DMS53 (cell line): ENCODE results near the gene KIF27.
"Not testable (repeated sequence)": the region's sequence is repeated elsewhere in the genome, so short reads cannot be mapped to it uniquely, and the experiment has no call there.

Experiments
- DNase-seq: peaks from one replicate; lab custom pipeline; 2025; lab: John Stamatoyannopoulos, UW

KIF27 gene

DNA sequence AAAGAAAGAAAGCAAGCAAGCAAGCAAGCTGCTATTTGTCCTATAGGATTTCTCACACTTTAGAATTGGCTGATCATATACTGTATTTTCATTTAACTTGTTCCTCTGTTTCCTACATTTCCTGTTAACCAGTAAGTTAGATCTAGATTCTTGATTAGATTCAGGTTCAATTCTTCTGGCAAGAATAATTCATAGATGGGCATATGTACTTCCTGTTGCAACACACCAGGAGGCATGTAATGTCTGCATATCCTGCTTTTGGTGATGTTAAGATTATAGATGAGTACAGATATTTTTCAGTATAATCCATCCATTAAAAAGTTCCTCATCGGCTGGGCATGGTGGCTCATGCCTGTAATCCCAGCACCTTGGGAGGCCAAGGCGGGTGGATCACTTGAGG is 10.8 kb upstream of the KIF27 start:
- DNase-seq: no peak

DNA sequence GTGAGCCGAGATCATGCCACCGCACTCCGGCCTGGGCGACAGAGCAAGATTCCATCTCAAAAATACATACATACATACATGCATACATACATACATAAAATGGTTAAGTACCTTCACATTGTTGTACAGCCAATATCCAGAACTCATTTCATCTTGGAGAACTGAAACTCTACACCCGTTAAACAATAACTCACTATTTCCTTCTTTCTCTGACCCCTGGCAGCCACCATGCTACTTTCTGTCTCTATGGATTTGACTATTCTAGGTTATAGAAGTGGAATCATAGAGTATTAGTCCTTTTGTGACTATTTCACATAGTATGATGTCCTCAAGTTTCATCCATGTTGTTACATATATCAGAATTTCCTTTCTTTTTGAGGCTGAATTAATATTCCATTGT is 9.6 kb upstream of the KIF27 start:
- no peak for DNase-seq

DNA sequence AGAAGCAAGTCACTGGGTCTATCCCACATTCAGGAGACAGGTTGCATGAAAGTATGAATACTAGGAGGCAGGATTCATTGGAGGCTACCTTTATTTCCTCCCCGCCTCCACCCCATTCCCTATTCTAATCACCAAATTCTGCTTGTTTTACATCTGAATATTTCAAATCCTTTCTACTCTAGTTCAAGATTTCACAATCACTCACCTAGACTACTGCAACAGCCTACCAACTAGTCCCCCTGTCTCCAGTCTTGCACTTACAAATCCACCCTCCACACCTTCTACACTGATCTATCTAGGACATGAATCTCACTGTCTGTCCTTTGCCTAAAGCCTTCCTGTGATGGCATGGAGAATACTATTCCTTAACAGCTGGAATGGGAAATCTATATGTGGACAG is 6.4 kb upstream of the KIF27 start:
- DNase-seq: no peak

DNA sequence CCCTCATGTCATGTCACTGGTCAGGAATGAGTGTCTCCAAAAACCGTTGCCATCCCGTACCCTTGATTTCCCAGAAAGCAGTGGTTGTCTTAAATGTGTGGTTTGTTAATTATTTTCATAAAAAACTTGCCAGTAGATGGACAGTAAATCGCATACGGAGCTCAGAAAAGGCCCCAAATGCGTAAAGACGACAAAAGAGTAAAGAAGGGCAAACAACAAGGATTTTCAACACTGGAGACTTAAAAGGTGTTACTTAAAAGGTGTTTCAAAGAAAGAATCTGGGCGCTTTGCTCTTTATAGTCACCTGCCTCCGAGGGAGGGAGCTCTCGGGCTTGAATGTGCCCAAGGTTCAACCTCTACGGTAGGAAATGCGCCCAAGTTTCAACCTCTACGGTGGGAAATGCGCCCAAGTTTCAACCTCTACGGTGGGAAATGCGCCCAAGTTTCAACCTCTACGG is 734 bp downstream of the KIF27 start:
- DNase-seq: peak; percentile 79

DNA sequence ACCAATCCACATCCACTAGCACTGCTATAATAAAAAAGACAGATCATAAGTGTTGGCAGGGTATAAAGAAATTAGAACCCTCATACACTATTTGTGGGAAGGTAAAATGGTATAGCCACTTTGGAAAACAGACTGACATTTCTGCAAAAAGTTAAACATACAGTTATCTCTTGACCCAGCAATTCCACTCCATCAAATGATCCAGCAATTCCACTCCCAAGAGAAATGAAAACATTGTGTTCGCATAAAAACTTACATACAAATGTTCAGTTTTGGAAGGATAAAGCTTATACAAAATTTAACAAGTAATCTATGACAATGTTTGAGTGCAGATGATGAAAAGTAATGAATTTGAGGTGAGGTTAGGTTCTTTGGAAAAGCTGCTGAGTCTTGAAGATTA is 2.1 kb downstream of the KIF27 start:
- no peak for DNase-seq

DNA sequence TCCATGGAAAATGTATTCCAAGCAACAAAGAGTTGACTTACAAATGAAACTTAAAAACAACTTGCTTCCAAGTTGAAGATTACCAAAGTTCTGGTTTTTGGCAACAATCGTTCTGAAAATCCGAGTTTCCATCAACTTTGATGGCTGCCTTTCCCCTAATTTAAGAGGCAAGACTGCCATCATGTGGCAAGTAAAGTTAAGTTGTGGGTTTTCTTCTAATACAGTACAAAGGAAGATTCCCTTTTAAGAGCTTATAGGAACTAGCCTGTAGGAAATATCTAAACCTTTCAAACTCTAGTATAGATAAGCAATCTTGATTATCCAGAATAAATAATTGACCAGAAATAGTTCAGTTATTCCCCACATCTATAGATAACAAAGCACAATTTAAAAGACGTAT is 9.0 kb downstream of the KIF27 start:
- peak; percentile 39 for DNase-seq

DNA sequence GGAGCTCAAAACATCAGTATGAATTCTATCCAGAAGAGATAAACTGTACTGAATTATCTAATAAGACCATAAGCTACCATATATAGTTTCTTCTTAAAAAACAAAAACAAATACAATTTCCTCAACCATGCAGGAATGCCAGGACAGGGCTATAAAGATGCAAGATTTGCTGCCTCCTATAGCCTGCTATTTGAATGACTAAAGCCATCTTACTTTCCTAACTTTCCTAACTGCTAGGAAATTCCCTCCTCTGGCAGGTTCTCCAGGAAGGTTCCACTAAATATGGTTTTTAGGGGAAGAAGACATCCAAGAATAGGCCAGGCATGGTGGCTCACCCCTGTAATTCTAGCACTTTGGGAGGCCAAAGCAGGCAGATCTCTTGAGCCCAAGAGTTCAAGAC is 15.1 kb downstream of the KIF27 start:
- DNase-seq: no peak

DNA sequence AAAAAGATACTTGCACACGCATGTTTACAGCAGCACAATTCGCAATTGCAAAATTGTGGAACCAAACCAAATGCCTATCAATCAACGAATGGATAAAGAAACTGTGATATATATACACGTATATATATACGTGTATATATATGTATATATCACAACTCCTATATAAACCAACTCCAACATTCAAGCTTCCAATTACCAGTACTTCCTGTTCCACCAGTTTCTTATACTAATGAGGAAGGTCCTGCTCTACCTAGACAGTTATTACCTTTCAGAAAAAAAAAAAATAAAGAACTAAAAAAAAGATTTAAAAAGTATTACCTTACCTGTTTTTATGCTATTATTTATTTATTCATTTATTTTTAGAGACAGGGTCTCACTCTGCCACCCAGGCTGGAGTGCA is 20.6 kb downstream of the KIF27 start:
- DNase-seq: peak; percentile 8

DNA sequence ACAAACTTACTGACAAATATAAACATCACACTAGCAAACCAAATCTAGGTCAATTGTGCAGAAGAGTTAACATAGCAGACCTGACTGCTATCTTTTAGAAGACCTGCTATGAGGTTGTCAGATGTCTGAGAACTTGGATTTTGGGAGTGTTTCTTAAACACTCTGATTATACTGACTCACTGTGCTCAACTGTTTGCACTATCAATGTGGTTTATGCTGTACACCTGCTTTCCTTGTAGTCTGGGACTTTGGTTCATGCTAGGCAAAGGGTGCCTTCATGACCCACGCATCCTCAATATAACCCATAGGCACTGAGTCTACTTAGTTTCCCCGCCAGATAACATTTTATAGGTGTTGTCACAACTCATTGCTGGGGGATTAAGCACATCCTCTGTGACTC is 26.9 kb downstream of the KIF27 start:
- not testable (repeated sequence) for DNase-seq

DNA sequence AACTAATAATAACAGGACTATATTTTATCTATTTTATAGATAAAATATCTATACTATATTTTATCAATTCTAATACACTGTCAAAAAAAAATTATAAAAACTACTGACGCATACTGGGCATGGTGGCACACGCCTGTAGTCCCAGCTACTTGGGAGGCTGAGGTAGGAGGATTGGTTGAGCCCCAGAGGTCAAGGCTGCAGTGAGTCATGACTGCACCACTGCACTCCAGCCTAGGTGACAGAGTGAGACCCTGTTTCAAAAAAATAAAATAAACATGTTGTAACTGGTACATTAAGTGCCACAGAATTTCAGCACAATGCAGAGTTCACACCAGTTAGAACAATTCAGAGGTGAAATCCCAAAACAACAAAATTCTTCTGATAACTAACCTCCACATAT is 34.7 kb downstream of the KIF27 start:
- not testable (repeated sequence) for DNase-seq

DNA sequence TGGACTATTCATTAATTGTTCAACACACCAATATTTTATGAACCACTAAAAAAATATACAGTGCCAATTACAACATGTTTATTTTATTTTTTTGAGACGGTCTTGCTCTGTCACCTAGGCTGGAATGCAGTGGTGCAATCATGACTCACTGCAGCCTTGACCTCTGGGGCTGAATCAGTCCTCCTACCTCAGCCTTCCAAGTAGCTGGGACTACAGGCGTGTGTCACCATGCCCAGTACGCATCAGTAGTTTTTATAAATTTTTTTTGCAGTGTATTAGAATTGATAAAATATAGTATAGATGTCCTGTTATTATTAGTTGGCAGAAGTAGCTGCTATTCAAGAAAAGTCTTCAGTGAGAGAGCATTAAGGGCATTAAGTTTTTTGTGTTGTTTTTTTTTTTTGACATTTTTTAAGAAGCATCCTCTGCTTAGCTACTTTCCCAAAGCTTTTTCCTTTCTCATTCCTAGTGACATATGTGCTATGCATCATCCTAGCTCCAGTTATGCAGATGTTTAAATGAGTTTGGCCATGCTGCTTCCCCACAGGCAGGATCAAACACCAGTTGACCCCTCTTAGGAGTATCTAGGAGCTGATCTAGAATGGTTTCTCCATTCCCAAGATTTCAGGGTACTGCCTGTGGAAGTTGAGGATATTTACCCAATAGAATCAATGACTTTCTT is 35.5 kb downstream of the KIF27 start:
- not testable (repeated sequence) for DNase-seq

DNA sequence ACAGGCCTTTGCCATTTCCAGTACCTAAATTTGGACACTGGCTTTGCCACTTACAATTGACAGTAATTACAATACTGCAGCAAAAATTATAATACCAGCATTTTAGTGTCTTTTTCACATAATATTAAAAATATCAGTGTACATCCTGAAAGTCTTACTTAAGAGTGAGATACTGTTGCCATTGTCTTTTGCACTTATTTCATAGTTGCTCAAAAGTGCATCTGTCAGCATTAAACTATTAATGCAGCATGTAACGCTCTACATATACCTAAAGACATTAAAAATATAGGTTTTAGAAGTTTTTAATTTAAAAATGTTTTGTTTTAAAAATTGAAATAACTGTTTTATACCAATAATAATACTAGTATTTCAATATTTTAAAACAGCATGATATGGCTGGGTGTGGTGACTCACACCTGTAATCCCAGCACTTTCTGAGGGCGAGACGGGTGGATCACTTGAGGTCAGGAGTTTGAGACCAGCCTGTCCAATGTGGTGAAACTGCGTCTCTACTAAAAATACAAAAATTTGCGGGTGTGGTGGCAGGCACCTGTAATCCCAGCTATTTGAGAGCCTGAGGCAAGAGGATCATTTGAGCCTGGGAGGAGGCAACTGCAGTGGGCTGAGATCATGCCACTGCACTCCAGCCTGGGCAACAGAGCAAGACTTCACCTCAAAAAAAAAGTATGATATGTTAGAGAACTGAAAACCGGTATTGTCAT is 39.4 kb downstream of the KIF27 start:
- not testable (repeated sequence) for DNase-seq

DNA sequence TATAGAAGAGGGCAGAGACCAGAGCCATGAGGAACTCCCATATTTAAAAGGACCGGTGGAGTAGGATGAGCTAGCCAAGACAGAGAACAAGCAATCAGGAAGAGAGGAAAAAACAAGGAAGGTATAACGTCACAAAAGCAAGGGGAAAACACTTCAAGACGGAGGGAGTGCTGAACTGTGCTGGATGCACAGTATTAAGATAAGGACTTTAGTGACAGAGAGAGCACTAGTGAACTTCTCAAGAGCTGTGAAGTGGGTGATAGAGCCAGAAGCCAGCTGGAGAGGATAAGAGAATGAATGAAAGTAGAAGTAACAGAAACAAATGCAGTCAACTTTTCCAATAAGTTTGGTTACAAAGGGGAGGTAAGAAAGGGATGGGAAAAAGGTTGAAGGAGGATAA is 45.7 kb downstream of the KIF27 start:
- not testable (repeated sequence) for DNase-seq

DNA sequence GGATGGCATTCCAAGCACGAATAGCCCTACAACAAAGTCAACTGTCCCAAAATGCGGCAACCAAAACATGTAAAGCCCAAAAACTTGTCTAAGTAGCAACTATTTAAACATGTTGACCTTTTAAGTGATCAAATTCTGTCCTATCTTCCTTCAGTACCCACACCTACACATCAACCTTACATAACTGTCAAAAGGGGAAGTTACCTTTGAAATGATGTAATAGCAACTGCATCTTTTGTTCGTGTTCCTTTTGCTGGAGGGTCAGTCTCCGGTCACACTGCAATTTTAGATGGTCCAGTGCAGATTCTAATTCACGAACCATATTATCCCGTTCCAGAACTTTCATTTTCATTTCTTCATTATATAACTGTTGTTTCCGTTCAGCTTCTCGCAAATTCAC is 71.3 kb downstream of the KIF27 start:
- DNase-seq: not testable (repeated sequence)

DNA sequence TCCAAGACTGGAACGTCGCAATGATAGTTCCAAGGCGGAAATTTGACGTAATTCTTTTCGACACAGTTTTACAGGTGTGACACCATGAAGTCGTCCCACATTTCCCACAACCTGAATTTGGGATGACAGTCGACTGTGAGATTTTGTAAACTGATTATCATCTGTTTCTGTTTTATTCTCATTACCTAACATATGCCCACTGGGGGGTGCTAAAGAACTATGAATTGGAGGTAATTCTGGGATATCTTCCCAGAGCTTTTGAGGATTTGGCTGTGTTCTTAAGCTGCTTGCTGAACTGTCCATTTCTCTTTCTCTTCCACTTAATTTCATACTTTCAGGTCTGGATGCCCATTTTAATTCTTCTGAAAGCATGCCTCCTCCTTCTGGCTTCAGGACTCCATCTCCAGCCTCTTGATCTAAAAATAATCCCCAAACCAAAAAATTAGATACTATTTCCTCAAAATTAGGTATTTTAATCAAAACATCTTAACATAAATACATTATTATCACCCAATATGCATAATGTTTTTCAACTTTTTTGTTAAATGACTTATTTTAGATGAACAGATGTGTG is 84.1 kb downstream of the KIF27 start:
- DNase-seq: not testable (repeated sequence)

DNA sequence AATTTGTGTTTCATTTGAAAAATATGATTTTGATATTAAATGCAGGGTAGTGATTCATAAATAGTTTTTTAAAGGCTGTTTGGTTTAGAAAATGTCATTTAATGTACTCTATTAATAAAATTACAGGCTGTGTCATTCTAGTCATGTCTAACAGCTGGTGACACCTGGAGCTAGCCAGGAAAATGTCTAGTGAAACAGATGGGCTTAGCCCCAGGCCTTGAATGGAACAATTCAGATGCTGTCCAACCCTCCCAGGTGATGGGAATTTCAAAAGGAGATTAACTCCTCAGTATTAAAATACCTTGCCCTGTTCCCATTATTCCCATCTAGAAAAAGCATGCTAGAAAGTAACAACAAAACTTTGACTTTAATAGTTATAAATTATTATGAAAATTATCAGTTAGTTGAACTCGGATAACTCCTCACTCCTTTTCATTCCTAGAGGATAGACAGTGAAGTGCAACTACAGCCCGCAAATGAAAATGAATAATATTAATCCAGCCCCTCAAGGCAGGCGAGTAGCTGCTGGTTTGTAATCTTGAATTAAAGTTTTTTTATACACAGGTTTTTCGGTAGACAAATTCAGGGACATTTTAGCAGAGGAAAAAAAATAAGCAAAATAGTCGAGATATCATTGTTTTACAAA is 90.7 kb downstream of the KIF27 start:
- not testable (repeated sequence) for DNase-seq

DNA sequence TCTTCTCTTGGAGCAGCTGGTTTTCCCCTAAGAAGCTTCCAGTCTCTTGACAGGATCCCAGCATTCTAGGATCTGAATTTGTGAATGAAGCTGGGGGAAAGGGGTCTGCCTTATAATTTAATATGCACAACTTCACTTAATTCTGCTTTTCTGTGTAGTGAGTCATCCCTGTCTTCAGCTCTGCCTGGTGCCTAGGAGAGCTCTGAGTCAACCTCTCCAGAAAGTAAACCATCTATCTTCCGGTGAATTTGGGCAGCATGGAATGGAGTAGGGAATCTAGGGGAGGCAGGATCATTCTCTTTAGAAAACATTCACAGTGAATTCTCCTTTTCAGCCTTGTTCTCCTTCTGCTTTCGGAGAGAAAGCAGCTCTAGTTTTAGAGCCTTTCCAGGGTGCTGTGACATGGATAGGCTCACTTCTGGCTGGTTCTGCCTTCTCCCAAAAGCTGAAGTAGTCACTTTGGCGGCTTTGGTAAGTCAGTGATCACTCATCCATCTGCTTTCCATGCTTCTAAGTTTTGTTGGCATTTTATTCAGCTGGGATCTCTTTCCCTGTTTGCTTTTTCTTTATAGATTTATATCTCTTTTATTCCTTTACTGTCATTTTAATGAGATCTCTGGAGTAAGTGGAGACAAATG is 96.1 kb downstream of the KIF27 start:
- DNase-seq: peak; percentile 15

DNA sequence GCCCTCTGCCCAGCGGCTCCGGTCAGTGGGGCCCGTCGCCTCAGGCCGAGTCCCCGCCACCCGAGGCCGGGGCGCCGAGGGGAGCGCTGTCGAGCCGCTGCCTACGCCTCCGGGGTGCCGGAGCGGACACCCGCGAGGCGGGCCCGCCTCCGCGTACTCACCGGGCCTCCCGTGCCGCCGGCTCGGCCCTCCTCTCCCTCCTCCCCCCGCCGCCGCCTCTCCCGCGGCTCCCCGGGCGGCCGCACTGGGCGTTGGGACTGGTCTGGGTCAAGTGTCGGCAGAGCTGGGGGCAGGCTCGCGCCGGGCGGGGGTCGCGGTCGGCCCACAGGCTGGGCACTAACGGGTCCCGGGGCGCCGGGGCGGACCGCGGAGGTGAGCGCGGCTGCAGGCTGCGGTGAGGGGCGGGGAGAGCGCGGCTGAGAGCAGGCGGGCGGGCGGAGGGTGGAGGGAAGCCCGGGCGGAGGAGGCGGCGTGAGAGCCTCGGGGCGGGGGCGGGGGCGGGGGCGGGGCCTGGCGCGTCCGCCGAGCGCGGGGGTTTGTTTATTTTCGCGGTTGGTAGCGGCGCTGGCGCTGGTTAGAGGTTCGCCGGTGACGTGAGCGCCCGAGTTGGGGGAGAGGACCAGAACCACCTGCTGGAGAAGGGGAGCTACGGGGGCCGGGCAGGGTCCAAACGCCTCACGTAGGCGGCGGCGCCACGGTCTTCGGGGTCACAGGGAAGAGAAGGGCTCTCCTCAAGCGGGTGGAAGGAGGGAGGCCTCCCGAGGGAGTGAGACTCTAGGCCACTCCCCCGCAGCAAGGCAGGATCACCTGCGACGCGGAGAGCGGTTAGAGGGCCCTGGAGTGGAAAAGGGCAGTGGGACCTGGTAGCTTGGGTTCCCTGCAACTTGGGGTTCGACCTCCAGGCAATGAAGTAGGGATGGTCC is 103.6 kb downstream of the KIF27 start, which contains the start of gene GKAP1:
GKAP1 (minus strand) TSS at position 414 of the 923 bp plus-strand sequence. CDS start 11,252 bp downstream, outside the sequence.
- peak; percentile 85 for DNase-seq

DNA sequence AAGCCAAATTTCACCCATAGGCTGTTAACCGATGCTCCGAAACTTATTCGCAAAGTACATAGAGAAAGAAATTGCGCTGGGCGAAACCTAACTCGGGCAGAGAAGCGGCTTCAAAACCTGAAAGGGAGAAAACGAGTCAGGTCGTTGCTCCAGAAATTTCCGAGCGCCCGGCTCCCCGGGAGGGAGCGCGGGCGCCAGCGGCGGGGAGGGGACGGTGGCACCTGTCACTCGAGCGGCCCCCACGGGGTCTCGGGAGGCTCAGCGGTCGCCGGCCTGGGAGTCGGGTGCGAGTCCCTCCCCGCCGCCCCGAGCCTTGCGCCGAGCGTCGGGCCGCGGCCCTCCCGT is 104.2 kb downstream of the KIF27 start:
- DNase-seq: peak; percentile 61

DNA sequence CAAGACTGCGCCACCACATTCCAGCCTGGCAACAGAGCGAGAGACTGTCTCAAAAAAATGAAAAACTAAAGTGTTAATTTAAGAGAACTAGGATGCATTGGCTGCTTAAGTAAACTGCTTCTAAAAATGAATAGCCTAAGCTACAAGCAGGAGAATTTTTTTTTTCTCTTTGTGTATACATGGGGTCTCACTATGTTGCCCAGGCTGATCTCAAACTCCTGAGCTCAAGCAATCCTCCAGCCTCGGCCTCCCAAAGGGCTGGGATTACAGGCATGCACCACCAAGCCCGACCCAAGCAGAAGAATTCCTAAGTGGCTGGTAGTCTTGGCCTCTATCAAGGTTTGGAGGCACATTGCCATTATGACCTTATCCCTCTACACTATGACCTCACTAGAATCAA is 106.1 kb downstream of the KIF27 start:
- DNase-seq: not testable (repeated sequence)

DNA sequence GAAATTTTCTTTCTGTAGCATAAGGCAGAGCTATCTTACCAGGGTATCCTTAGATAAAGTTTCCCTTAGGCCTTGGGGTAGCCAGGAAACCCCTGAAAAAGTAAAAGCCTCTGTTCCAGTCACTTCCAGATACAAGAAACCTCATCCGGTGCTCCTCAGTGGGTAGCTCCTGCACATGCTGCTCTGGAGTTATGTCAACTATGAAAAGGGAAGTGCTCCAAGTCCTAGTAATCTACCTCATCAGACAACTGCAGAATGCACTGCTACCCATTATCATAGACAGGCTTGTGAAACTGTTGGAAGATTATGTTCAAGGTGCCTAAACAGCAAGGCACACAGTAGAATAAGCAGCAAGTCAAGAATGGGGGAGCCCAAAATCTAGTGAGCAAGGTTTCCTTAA is 112.0 kb downstream of the KIF27 start:
- not testable (repeated sequence) for DNase-seq
